ENCODE data around the gene TSPAN6. TPM values are rescaled to one million over a fixed set of nuclear protein-coding genes. Genes with fewer than 3 reads are reported as not detected.

Gene TSPAN6
- total RNA-seq, 1 experiment from 2014 or later: 40.2 TPM

GRCh38 chrX:100682939-100683338 lies 46.3 kb upstream of the TSPAN6 start:
- H3K36me3 ChIP-seq (ENCODE audit: insufficient read depth, low read length, poor library complexity, severe bottlenecking): no peaks in the 10 kb centered on the region

GRCh38 chrX:100681599-100681998 lies 45.0 kb upstream of the TSPAN6 start:
- BruUV-seq (replicated peaks): no TSS peak
- ChIA-PET CTCF (no interaction called here), POLR2A (ENCODE audit: low non-redundant PET) (no interaction called here)
- Histone ChIP-seq H3K27ac (ENCODE audit: low read depth, low read length, poor library complexity, severe bottlenecking) (no peak overlapping the region), H3K36me3 (ENCODE audit: insufficient read depth, low read length, poor library complexity, severe bottlenecking) (no peaks in the 10 kb centered on the region), H3K27me3 (replicated peaks; ENCODE audit: insufficient read depth, low read depth, low read length, poor library complexity) (no peaks in the 10 kb centered on the region), H3K4me3 (ENCODE audit: low read depth, low read length, poor library complexity, severe bottlenecking) (no peak overlapping the region), H3K9me3 (ENCODE audit: low read depth, low read length, poor library complexity, severe bottlenecking) (no peaks in the 10 kb centered on the region), H3K4me1 (ENCODE audit: insufficient read depth, low read length, poor library complexity, severe bottlenecking) (no peaks in the 10 kb centered on the region)
- no peak for DNase-seq (ENCODE audit: low spot score)
- TF ChIP-seq CTCF (conservative IDR thresholded peaks at IDR 0.05; ENCODE audit: low read depth, low read length) (no peak), EZH2 (IDR thresholded peaks at IDR 0.05; ENCODE audit: borderline replicate concordance, low read depth, low read length, poor library complexity, severe bottlenecking) (no peak)
- intact Hi-C loops (cut with micrococcal nuclease; ENCODE audit: unreplicated experiment): no loop called here

More at GRCh38 chrX:100682939-100683338, 46.3 kb upstream of the TSPAN6 start:
- BruUV-seq (replicated peaks): no TSS peak
- CTCF ChIA-PET: interaction anchor here (0.8 kb wide), 1 partner anchor 11 kb away, joined by 8 read pairs; no protein-coding TSS in a partner anchor
- Histone ChIP-seq H3K4me3 (ENCODE audit: low read depth, low read length, poor library complexity, severe bottlenecking) (no peak overlapping the region), H3K27me3 (replicated peaks; ENCODE audit: insufficient read depth, low read depth, low read length, poor library complexity) (no peaks in the 10 kb centered on the region), H3K4me1 (ENCODE audit: insufficient read depth, low read length, poor library complexity, severe bottlenecking) (no peaks in the 10 kb centered on the region), H3K27ac (ENCODE audit: low read depth, low read length, poor library complexity, severe bottlenecking) (no peak overlapping the region), H3K9me3 (ENCODE audit: low read depth, low read length, poor library complexity, severe bottlenecking) (no peaks in the 10 kb centered on the region)
- POLR2A ChIA-PET (ENCODE audit: low non-redundant PET): no interaction called here
- TF ChIP-seq CTCF (conservative IDR thresholded peaks at IDR 0.05; ENCODE audit: low read depth, low read length) (no peak), EZH2 (IDR thresholded peaks at IDR 0.05; ENCODE audit: borderline replicate concordance, low read depth, low read length, poor library complexity, severe bottlenecking) (no peak)
- no peak for DNase-seq (ENCODE audit: low spot score)
- intact Hi-C loops (cut with micrococcal nuclease; ENCODE audit: unreplicated experiment): no loop called here

- POLR2A ChIA-PET (ENCODE audit: low non-redundant PET): no interaction called here
- H3K4me1 ChIP-seq (ENCODE audit: insufficient read depth, low read length, poor library complexity, severe bottlenecking): no peaks in the 10 kb centered on the region
- no peaks in the 10 kb centered on the region for H3K27me3 ChIP-seq (replicated peaks; ENCODE audit: insufficient read depth, low read depth, low read length, poor library complexity)
- TF ChIP-seq CTCF (conservative IDR thresholded peaks at IDR 0.05; ENCODE audit: low read depth, low read length): no peak
- no peak for TF ChIP-seq EZH2 (IDR thresholded peaks at IDR 0.05; ENCODE audit: borderline replicate concordance, low read depth, low read length, poor library complexity, severe bottlenecking)
- no peaks in the 10 kb centered on the region for H3K36me3 ChIP-seq (ENCODE audit: insufficient read depth, low read length, poor library complexity, severe bottlenecking)
- no peak overlapping the region for H3K4me3 ChIP-seq (ENCODE audit: low read depth, low read length, poor library complexity, severe bottlenecking)
- CTCF ChIA-PET: no interaction called here
- no peaks in the 10 kb centered on the region for H3K9me3 ChIP-seq (ENCODE audit: low read depth, low read length, poor library complexity, severe bottlenecking)
- intact Hi-C loops (cut with micrococcal nuclease; ENCODE audit: unreplicated experiment): no loop called here
- H3K27ac ChIP-seq (ENCODE audit: low read depth, low read length, poor library complexity, severe bottlenecking): no peak overlapping the region
- no peak for DNase-seq (ENCODE audit: low spot score)
- BruUV-seq (replicated peaks): no TSS peak
Measured at GRCh38 chrX:100680756-100681155, 44.1 kb upstream of the TSPAN6 start.

Data from A673 (cell line).